GM21528 (cell line): ENCODE data around the gene SLC24A3.

Experiments
- ATAC-seq: cut with Tn5 transposase; IDR thresholded peaks from one replicate; pipeline ENCODE4 v1.9.1; 2021; ENCODE audit warnings: mild to moderate bottlenecking, moderate library complexity; ENCODE audit not compliant: unreplicated experiment, low FRiP score

SLC24A3 gene

GRCh38 chr20:19522836-19523590 lies 310.6 kb downstream of the SLC24A3 start:
- no peak for ATAC-seq

DNA sequence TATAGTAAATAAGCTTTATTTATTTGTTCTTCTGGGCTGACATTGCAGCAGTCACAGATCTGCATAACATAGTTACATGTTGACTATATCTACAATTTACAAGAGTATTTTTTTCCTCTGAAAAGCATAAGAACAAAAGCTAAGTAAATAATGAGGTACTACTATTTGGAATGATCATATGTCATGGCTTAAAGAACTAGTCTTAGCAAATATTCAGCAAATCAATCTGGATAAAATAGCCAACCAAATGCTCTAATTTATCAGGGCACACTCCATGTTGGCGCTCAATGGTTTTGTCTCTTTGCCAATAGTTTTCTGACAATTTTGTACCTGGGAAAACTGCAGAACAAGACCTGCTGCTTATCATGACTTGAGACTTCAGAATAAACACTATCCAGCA lies 312.2 kb downstream of the SLC24A3 start:
- no peak for ATAC-seq

- no peak for ATAC-seq
Measured at GRCh38 chr20:19527509-19527908, 315.1 kb downstream of the SLC24A3 start.

- no peak for ATAC-seq
Measured at GRCh38 chr20:19528286-19529030, 316.0 kb downstream of the SLC24A3 start.

- no peak for ATAC-seq
Measured at GRCh38 chr20:19530006-19530405, 317.6 kb downstream of the SLC24A3 start.

DNA sequence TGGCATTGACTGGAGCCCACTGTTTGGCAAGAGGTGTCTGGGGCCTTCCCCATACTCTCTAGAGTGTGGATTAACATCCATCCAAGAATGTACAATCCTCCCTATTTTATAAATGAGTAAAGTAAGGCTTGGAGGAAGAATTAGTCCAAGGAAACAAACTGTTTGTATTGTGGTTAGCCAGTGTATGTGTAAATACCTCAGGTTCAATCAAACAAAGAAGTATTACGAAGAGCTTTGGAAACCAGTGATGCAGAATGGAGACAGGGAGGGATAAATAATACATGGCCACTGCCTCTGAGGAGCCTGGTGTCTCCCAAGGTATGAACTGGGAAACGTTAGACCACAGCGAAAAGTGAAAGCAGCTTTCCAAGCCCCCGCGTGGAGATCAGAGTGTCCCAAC lies 319.0 kb downstream of the SLC24A3 start:
- no peak for ATAC-seq

- ATAC-seq: no peak
Measured at GRCh38 chr20:19538556-19538955, 326.1 kb downstream of the SLC24A3 start.

GRCh38 chr20:19539191-19539590 lies 326.7 kb downstream of the SLC24A3 start:
- ATAC-seq: no peak

DNA sequence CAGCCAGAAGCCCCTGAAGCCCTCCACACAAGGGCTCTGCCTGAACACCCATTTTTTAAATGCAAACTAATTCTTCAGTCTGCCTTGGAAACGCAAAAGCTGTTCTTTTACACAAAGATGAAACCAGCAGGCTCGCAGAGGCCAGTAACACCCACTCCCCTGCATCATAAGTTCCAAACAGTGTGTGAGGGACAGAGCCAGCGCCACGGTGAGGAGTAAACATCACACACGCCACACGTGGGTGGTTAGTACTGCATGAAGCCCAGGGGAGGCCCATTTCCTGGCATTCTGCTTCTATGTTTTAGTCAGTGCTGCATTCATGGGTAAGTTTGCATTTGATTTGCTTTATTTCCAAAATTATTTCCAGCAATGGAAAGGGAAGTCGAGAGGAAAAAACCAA lies 327.9 kb downstream of the SLC24A3 start:
- no peak for ATAC-seq

- ATAC-seq: no peak
Measured at GRCh38 chr20:19543101-19543500, 330.7 kb downstream of the SLC24A3 start.

DNA sequence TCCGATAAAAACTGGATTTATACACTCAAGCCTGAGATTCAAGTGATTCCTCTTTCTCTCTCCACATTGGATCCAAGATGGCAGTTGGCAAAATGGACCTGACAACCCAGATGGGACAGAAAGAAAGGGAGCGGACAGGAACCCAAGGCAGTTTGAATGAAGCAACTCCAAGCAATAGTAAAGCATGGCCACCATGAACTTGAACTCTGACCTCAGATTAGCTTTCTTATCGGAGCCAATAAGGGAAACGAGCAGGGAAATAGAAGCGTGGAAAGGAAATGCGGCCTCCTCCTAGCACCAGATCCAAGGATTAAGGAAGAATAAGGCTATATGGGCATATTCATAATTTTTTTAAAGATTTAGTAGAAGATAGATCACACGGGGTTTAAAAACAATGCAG lies 332.2 kb downstream of the SLC24A3 start:
- no peak for ATAC-seq

- no peak for ATAC-seq
Measured at GRCh38 chr20:19546648-19547047, 334.2 kb downstream of the SLC24A3 start.

DNA sequence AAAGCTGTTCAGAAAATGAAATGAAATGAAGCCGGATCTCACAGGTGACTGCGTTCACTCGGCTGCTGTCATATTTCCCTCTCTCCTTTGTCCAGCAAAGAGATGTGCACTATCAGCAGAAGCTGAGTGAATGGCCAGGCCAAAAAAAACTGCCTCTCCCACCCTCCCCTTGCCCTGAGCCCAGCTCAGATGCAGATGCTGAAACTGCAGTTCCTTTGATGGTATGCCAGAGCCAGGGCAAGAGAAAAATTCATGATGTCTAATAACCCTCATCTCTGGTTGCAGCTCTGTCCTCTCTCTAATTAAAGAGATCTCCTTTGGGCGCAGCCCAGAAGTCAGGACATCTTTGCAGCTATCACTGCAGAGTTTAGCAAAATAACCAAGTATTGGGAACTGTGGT lies 335.1 kb downstream of the SLC24A3 start:
- ATAC-seq: no peak

- no peak for ATAC-seq
Measured at GRCh38 chr20:19549896-19550295, 337.5 kb downstream of the SLC24A3 start.

DNA sequence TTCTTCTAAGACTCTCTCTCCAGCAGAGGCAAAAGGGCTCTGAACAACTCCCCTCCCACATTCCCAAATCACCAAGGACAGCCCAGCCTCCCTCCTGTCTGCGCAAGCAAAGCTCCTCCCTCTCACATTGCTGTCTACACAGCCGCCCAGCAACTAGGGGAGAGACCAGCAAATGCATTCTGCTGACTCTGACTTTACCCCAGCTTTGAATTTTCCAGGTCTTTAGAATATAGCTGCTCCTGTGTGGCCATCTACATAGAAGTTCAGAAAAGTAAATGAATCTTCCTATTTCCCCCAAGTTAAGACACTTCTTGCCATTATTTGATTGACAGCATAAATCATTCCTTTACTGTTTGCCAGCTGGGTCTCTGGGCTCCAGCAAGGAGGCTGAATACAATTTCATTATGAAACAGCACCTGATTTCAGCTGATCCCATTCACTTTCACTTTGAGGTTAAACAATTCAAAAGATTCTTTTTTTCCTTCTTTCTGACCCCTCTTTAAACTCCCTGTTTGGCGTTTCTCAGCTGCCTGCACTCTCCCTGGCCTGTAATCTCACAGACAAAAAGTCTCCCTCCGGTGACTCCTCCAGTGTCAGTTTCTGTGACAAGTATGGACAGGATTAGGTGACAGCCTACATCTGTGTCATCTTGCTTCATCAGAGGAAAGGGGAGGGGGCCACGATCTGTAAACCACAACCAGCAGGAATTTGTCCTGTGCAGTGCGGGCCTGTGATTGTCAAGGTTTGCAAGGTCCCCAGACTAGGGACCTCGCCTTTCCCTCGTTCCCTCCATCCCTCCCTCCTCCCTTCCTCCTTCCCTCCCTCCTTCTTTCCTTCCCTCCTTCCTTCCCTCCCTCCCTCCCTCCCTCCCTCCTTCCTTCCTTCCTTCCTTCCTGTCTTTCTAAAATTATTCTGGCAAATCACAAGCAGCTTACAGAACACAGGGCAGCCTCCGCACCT lies 340.1 kb downstream of the SLC24A3 start:
- ATAC-seq: no peak

- no peak for ATAC-seq
Measured at GRCh38 chr20:19554666-19555065, 342.2 kb downstream of the SLC24A3 start.

DNA sequence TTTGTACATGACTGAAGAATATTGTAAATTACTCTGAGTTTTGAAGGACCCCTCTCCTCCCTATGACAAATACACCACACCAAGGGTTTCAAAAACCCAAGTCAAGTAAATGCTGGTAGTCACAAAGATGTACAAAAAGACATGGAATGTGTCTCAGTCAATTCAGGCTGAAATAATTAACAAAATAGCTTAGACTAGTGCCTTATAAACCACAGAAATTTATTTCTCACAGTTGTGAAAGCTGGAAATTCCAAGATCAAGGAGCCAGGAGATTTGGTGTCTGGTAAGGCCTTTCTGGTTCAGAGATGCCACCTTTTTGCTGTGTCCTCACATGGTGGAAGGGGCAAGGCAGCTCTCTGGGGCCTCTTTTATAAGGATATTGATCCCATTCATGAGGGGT lies 343.3 kb downstream of the SLC24A3 start:
- ATAC-seq: no peak

GRCh38 chr20:19557291-19557690 lies 344.8 kb downstream of the SLC24A3 start:
- ATAC-seq: no peak

DNA sequence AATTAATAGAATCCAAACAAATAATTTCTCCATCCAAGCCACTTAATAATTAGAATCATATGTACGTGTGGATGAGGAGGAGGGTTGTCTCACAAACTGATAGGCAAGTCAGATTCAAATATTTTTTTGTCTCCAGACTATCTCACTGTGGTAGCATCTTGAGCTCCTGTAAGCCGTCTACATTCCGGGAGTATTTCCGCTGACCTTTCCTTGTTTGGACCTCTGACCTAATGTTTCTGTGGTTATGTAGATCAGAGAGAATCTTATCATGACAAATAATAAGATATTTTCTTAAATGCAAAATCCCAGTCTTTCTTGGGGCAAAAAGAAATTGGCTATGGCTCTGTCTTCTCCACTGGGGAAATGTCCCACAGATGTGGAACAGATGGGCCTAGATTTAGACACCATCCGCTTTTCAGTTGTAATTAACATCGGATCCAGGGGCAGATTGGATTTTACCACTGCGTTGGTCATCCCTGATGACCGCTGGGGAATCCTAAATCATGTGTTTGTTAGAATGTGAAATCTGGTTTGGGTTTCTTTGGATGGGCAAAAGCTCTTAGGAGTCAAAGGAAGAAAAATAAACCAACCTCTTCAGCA lies 348.5 kb downstream of the SLC24A3 start:
- no peak for ATAC-seq

DNA sequence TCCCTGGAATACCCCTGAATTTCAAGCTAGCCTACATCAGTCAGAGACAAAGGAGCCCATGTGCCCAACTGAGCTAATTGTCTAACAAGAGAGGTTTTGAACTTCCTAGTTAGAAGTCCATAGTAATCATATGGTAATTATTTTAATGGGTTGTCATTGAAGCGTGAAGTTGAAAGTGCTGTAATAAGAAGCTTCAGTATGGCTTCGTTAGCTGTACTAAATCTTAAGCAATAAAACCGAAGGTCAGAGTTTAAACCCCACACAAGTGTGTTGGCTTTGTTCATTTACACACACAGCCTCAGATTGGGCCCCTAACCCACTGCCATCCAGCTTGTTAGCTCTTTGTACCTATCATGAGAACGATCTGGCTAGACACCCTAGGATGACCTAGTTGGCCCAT lies 350.0 kb downstream of the SLC24A3 start:
- ATAC-seq: no peak

GRCh38 chr20:19564261-19564660 lies 351.8 kb downstream of the SLC24A3 start:
- no peak for ATAC-seq
